ENCODE data around the gene MRPL2.

- TF ChIP-seq CTCF (IDR thresholded peaks at IDR 0.05): no peak
- no peak for TF ChIP-seq EZH2 (IDR thresholded peaks at IDR 0.05; ENCODE audit: borderline replicate concordance, insufficient read depth, low read depth, low read length, poor library complexity, severe bottlenecking)
These were observed 8.3 kb downstream of the MRPL2 start for GRCh38 chr6:43050981-43051380.

All from B cell (primary cell).